Hepatocyte (in vitro differentiated cells): ENCODE measurements around the gene ABI3. TPM values are rescaled to one million over a fixed set of nuclear protein-coding genes. Genes with fewer than 3 reads are reported as not detected.

ENCODE experiments used
- DNase-seq: peaks from one replicate; pipeline ENCODE4 v3.0.0-alpha.2; 2016; ENCODE audit warnings: low spot score
- H2AFZ ChIP-seq: fragments of 200-600 bp; sonication (generic); 2 replicates; pipeline ENCODE4 v1.6.0; 2016; ENCODE audit warnings: antibody characterized with exemption, mild to moderate bottlenecking
- H3K27ac ChIP-seq: fragments of 200-600 bp; sonication (generic); 2 replicates; pipeline ENCODE4 v1.5.1; 2016; ENCODE audit warnings: mild to moderate bottlenecking
- H3K27me3 ChIP-seq: fragments of 200-600 bp; sonication (generic); 2 replicates; pipeline ENCODE4 v1.6.1; 2016
- H3K36me3 ChIP-seq: fragments of 200-600 bp; sonication (generic); replicated peaks from 2 replicates; pipeline ENCODE4 v1.5.1; 2016; ENCODE audit warnings: low read depth; ENCODE audit not compliant: insufficient read depth
- H3K4me1 ChIP-seq: fragments of 200-600 bp; sonication (generic); 2 replicates; pipeline ENCODE4 v1.5.1; 2016; ENCODE audit warnings: mild to moderate bottlenecking, moderate library complexity; ENCODE audit not compliant: insufficient read depth
- H3K4me2 ChIP-seq: fragments of 200-600 bp; sonication (generic); 2 replicates; pipeline ENCODE4 v1.6.0; 2016
- H3K4me3 ChIP-seq: fragments of 200-600 bp; sonication (generic); 2 replicates; pipeline ENCODE4 v1.5.1; 2016; ENCODE audit warnings: mild to moderate bottlenecking
- H3K79me2 ChIP-seq: fragments of 200-600 bp; sonication (generic); 2 replicates; pipeline ENCODE4 v1.6.0; 2017; ENCODE audit warnings: mild to moderate bottlenecking
- H3K9me2 ChIP-seq: fragments of 200-600 bp; sonication (generic); replicated peaks from 2 replicates; pipeline ENCODE4 v1.6.0; 2017; ENCODE audit warnings: mild to moderate bottlenecking; ENCODE audit not compliant: insufficient read depth
- H3K9me3 ChIP-seq: fragments of 200-600 bp; sonication (generic); 2 replicates; pipeline ENCODE4 v1.5.1; 2016; ENCODE audit warnings: low read depth, mild to moderate bottlenecking
- H4K20me1 ChIP-seq: fragments of 200-600 bp; sonication (generic); 2 replicates; pipeline ENCODE4 v1.6.0; 2016; ENCODE audit warnings: mild to moderate bottlenecking; ENCODE audit not compliant: insufficient read depth, poor library complexity, severe bottlenecking
- EZH2 ChIP-seq: fragments of 200-600 bp; sonication (generic); IDR thresholded peaks from 2 replicates; pipeline ENCODE4 v1.6.1; 2016; ENCODE audit warnings: antibody characterized with exemption, mild to moderate bottlenecking, borderline replicate concordance
- EZH2phosphoT487 ChIP-seq: fragments of 200-600 bp; sonication (generic); IDR thresholded peaks from one replicate; pipeline ENCODE4 v1.6.1; 2018; ENCODE audit warnings: antibody characterized with exemption, mild to moderate bottlenecking, low read depth, moderate library complexity; ENCODE audit not compliant: unreplicated experiment, severe bottlenecking
- WGBS: methylation state at CpG from one replicate; pipeline ENCODE4 v1.1.6; 2016; ENCODE audit warnings: low lambda C conversion rate; ENCODE audit errors: missing lambda C conversion rate; 5-methylcytosine and 5-hydroxymethylcytosine counted together
- polyA plus RNA-seq: library from polyadenylated mRNA; unstranded; fragments of >200 nt; fragmentation: Nextera tagmentation; extraction: Ambion mirVana; gene quantifications from 2 replicates; pipeline ENCODE4 v1.2.1, GENCODE V29; 2016
- total RNA-seq: library from RNA; depleted of rRNA; stranded (reverse); fragments of >200 nt; gene quantifications from 2 replicates; pipeline ENCODE4 v1.2.3, GENCODE V29; 2014
- TF ChIP-seq, protein P1 (sequence below): fragments of 200-600 bp; sonication (generic); IDR thresholded peaks from 2 replicates; pipeline ENCODE4 v1.5.1; 2016; ENCODE audit warnings: antibody characterized with exemption, mild to moderate bottlenecking; ENCODE audit not compliant: poor library complexity

ABI3 gene
- total and polyA plus RNA-seq, 2 experiments from 2014 or later: 0.13 to 0.29 TPM

GRCh38 chr17:49223168-49223516 is 12.6 kb downstream of the ABI3 start:
- Histone ChIP-seq H3K4me1 (peaks cover 11% of the 10 kb centered on the region), H3K9me3 (no peaks in the 10 kb centered on the region), H3K4me3 (no peak overlapping the region), H3K36me3 (no peaks in the 10 kb centered on the region), H3K27ac (no peak overlapping the region), H2AFZ (no peak overlapping the region), H3K9me2 (no peaks in the 10 kb centered on the region), H3K27me3 (peaks cover 59% of the 10 kb centered on the region), H3K4me2 (no peak overlapping the region), H4K20me1 (no peaks in the 10 kb centered on the region), H3K79me2 (no peaks in the 10 kb centered on the region)
- TF ChIP-seq, protein P1, sequence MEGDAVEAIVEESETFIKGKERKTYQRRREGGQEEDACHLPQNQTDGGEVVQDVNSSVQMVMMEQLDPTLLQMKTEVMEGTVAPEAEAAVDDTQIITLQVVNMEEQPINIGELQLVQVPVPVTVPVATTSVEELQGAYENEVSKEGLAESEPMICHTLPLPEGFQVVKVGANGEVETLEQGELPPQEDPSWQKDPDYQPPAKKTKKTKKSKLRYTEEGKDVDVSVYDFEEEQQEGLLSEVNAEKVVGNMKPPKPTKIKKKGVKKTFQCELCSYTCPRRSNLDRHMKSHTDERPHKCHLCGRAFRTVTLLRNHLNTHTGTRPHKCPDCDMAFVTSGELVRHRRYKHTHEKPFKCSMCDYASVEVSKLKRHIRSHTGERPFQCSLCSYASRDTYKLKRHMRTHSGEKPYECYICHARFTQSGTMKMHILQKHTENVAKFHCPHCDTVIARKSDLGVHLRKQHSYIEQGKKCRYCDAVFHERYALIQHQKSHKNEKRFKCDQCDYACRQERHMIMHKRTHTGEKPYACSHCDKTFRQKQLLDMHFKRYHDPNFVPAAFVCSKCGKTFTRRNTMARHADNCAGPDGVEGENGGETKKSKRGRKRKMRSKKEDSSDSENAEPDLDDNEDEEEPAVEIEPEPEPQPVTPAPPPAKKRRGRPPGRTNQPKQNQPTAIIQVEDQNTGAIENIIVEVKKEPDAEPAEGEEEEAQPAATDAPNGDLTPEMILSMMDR: no peak
- TF ChIP-seq EZH2phosphoT487 (no peak), EZH2 (no peak)
- 33% methylated on average over 9 of the region's 9 CpGs for WGBS
- no peak for DNase-seq

GRCh38 chr17:49223517-49224197 is 13.2 kb downstream of the ABI3 start:
- Histone ChIP-seq H3K4me2 (peak overlapping the region; percentile 77), H3K9me3 (no peaks in the 10 kb centered on the region), H2AFZ (no peak overlapping the region), H3K79me2 (no peaks in the 10 kb centered on the region), H3K27me3 (peaks cover 59% of the 10 kb centered on the region), H3K4me1 (peaks cover 11% of the 10 kb centered on the region), H3K27ac (no peak overlapping the region), H4K20me1 (no peaks in the 10 kb centered on the region), H3K36me3 (no peaks in the 10 kb centered on the region), H3K4me3 (no peak overlapping the region), H3K9me2 (no peaks in the 10 kb centered on the region)
- peak; percentile 57 for DNase-seq
- TF ChIP-seq EZH2phosphoT487: no peak
- TF ChIP-seq, protein P1: peak; percentile 80
- WGBS: 4% methylated on average over 28 of the region's 31 CpGs

DNA sequence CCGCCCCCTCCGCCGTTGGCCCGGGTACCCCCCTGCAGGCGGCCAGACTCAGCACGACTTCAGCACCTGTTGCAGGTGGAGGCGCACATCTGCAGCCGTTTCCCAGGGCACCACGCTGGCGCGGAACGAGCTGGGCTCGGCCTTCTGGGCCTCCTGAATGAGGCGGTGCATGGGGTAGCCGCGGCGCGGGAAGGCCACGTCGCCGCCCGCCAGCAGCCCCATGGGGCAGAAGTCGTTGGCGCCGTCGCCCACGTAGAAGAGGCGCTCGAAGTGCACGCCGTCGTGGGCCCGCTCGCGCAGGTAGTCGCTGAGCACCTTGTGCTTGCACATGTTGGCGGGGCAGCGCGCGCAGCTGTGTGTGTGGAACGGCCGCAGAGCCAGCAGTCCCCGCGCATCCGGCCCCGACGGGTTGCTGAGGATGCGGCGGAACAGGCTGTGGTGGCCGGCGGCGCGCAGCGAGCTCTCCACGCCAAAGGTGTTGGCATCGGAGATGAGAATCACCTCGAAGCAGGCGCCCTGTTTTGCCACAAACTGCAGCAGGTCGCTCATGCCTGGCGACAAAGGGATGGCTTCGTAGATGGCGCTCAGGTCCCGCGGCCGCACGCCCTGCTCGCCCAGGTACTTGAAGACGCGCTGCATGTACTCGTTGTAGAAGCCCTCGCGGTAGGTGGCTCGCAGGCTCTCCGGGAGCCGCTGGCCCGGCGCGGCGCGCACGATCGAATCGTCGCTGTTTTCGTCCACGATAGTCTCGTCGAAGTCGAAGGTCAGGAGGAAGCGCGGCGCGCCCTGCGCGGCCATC is 13.9 kb downstream of the ABI3 start:
- Histone ChIP-seq H3K4me1 (peaks cover 11% of the 10 kb centered on the region), H3K27ac (no peak overlapping the region), H3K4me2 (peak overlapping the region; percentile 77), H3K79me2 (no peaks in the 10 kb centered on the region), H3K9me3 (no peaks in the 10 kb centered on the region), H3K27me3 (peaks cover 64% of the 10 kb centered on the region), H4K20me1 (no peaks in the 10 kb centered on the region), H3K9me2 (no peaks in the 10 kb centered on the region), H3K4me3 (peak overlapping the region; percentile 5), H2AFZ (peak overlapping the region; percentile 20), H3K36me3 (no peaks in the 10 kb centered on the region)
- peak; percentile 80 for TF ChIP-seq EZH2
- TF ChIP-seq, protein P1: no peak
- peak; percentile 35 for DNase-seq
- WGBS: 2% methylated on average over 61 of the region's 95 CpGs
